Measurements from ENCODE around the gene OR5L2.
"Not testable (repeated sequence)": the region's sequence is repeated elsewhere in the genome, so short reads cannot be mapped to it uniquely, and the experiment has no call there.

Gene OR5L2

DNA sequence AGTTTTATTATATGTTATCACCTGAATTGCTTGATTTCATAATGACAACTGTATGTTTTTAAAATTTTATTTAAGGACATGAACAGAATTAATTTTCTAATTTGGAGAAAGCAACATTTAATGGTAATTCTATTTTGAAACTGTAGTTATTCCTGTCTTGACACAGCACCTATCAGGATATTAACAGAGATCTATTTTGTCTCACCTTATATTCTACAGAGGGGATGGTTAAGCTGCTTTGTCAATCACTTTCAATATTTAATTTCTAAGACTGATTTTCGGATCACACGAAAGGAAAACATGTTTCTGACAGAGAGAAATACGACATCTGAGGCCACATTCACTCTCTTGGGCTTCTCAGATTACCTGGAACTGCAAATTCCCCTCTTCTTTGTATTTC, 11.4 kb downstream of the OR5L2 start, which contains the start of gene OR5D16:
OR5D16 (plus strand) TSS at position 301 of the 400 bp plus-strand sequence; CDS start at position 301, 0 bp downstream.
- no peak for DNase-seq (ENCODE audit: low read depth)
- H3K4me3 ChIP-seq (ENCODE audit: low read length) = no peak within 1 kb of the TSS
- TF ChIP-seq, protein P1, sequence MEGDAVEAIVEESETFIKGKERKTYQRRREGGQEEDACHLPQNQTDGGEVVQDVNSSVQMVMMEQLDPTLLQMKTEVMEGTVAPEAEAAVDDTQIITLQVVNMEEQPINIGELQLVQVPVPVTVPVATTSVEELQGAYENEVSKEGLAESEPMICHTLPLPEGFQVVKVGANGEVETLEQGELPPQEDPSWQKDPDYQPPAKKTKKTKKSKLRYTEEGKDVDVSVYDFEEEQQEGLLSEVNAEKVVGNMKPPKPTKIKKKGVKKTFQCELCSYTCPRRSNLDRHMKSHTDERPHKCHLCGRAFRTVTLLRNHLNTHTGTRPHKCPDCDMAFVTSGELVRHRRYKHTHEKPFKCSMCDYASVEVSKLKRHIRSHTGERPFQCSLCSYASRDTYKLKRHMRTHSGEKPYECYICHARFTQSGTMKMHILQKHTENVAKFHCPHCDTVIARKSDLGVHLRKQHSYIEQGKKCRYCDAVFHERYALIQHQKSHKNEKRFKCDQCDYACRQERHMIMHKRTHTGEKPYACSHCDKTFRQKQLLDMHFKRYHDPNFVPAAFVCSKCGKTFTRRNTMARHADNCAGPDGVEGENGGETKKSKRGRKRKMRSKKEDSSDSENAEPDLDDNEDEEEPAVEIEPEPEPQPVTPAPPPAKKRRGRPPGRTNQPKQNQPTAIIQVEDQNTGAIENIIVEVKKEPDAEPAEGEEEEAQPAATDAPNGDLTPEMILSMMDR (IDR thresholded peaks at IDR 0.05; ENCODE audit: insufficient read depth, low read depth, low read length, missing control alignments) = no peak

DNA sequence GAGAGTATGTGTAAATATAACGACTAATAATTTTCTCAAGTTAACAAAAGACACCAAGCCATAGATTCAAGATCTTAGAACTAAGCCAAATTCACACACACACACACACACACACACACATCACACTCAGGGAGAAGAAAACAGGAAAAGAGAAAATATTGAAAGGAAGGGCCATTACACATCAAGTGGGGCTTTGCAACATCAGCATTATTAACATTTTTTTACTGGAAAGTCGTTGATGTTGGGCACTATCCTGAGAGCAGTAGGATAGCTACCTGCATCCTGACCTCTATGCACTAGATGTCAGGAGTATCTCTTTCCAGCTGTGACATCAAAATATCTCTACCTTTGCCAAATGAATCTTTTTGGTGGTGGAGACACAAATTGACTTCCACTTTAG, 20.4 kb downstream of the OR5L2 start:
- no peak overlapping the region for H3K4me3 ChIP-seq (ENCODE audit: low read length)
- no peak for DNase-seq (ENCODE audit: low read depth)
- TF ChIP-seq, protein P1 (IDR thresholded peaks at IDR 0.05; ENCODE audit: insufficient read depth, low read depth, low read length, missing control alignments) = no peak

DNA sequence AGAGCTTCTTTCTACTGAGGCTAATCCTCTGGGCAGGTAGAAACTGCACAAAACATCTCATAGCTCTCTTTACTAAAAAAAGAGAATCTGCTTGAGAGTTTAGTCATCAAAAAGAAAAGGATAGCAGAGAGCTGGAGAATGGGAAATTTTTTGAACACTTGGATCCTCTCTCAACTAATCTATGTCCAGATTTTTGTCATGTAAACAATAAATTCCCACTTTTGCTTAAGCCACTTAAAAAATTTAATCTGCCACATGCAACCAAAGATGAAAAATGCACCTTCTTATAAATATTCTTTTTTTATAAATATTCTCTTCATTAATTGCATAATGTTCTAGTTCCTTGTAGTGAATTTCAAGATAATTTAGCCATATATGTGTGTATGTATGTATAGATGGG, 22.0 kb downstream of the OR5L2 start:
- no peak overlapping the region for H3K4me3 ChIP-seq (ENCODE audit: low read length)
- TF ChIP-seq, protein P1 (IDR thresholded peaks at IDR 0.05; ENCODE audit: insufficient read depth, low read depth, low read length, missing control alignments) = no peak
- DNase-seq (ENCODE audit: low read depth) = no peak

DNA sequence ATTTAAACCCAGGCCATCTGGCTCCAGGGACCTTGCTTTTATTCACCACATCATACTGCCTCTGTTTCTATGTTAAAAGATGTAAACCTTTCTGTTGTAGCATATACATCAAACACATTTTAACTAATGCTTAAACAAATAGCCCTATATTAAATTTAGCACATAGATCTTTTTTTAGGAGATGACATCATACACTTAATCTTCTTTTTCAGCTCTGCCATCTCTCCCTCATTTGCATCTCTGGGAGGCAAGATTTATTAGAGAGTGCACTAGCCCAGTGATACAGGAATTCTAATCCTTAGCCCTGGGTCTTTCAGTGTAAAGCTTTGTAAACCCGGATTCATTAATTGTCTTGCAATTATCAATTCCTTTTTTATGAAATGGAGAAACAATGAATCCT, 25.1 kb downstream of the OR5L2 start:
- TF ChIP-seq, protein P1 (IDR thresholded peaks at IDR 0.05; ENCODE audit: insufficient read depth, low read depth, low read length, missing control alignments) = no peak
- no peak for DNase-seq (ENCODE audit: low read depth)
- H3K4me3 ChIP-seq (ENCODE audit: low read length) = no peak overlapping the region

DNA sequence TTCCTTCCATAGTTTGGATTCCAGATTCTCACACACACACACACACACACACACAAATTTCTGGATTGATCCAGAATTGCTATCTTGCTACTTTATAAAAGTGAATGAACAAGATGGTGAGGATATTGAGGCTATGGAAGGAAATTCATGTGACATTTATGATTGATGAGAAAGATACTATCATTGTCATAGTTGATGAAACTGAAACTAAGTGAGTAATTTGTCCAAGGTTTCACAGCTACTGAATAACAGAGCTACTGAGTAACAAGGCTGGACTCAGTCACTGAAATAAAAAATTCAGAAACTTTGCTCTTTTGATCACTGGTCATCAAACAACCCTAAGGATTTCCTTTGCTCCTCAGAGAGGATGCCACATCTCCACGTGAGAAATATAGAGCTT, 27.7 kb downstream of the OR5L2 start:
- H3K4me3 ChIP-seq (ENCODE audit: low read length) = no peak overlapping the region
- no peak for DNase-seq (ENCODE audit: low read depth)
- TF ChIP-seq, protein P1 (IDR thresholded peaks at IDR 0.05; ENCODE audit: insufficient read depth, low read depth, low read length, missing control alignments) = no peak

DNA sequence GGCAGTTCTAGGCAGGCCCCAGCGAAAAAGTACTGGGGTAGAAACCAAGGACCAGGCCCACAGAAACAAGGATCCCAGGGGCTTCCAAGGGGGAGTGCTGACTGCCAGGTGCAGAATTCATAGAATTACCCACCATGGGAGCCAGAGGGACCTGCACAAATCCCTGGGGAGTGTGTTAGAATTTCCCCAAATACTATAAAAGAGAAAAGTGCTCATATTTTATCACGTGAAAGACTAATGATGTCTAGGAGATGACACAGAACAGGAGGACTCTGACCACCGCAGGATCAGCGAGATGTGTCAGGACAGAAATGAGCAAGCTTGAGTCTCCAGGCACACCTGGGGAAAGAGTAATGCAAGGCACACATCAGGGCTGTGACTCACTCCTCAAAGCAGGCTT, 40.3 kb downstream of the OR5L2 start:
- not testable (repeated sequence) for H3K4me3 ChIP-seq (ENCODE audit: low read length); DNase-seq (ENCODE audit: low read depth)

DNA sequence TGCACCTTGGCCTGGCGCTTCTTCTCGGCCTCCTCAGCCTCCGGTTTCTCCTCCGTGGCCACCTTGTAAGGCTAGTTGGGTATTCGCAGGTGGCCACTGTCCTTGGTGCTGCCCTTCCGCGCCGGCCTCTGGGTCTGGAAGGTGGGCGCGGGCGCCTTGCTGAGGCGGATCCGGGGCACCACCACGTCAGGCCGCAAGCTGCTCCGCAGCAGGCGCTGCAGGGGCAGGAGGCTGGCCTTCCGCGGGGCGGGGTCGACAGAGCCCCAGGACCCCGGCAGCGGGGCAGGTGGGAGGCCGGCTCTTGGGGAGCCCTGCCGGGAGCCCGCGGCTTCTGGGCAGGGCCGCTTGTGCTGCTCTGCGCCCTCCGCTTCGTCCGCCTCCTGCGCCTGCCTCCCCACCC, 45.7 kb downstream of the OR5L2 start:
- not testable (repeated sequence) for H3K4me3 ChIP-seq (ENCODE audit: low read length); DNase-seq (ENCODE audit: low read depth)

DNA sequence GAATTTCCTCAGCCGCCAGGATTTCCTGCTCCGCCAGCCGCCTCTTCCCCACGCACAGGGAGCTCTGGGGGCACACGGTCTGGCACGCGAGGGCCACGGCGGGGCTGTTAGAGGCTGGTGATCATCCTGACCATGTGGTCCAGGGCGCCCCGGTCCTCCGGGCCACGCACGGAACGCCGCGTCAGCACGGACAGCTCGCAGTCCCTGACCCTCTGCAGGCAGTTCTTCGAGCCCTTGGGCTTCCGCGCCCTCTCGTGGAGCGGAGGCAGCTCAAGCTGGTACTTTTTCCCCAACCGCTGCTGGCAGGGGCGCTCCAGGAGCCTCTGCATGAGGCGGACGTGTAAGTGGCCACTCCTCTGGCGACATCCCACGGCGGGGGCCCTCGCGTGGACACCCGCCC, 46.1 kb downstream of the OR5L2 start:
- H3K4me3 ChIP-seq (ENCODE audit: low read length); DNase-seq (ENCODE audit: low read depth): not testable (repeated sequence)
